Vagina (tissue), 2 donors: ENCODE results near the gene RGS19.

ENCODE experiments used
- CTCF ChIP-seq, 3 experiments: fragments of 450-650 bp in 2 of 3; fragments of 200-600 bp in 1 of 3; sonication (generic) in 1 of 3; IDR thresholded peaks; one replicate each; pipeline ENCODE4 v1.5.1; 2017 to 2019; ENCODE audit warnings: antibody characterized with exemption in 3 of 3, mild to moderate bottlenecking in 2 of 3, moderate library complexity in 2 of 3
- POLR2A ChIP-seq, 2 donors: fragments of 450-650 bp; IDR thresholded peaks; one replicate each; pipeline ENCODE4 v1.6.1; 2017; ENCODE audit warnings: antibody characterized with exemption in 2 of 2, mild to moderate bottlenecking in 2 of 2, moderate library complexity in 2 of 2
- POLR2AphosphoS5 ChIP-seq, 2 donors: sonication (generic); formaldehyde crosslinking; IDR thresholded peaks; one replicate each; pipeline ENCODE4 v1.9.0; 2017; ENCODE audit warnings: antibody characterized with exemption in 2 of 2, mild to moderate bottlenecking in 2 of 2, low read depth in 1 of 2; ENCODE audit not compliant: insufficient read depth in 1 of 2

GRCh38 chr20:64095927-64096326 is 16.6 kb upstream of the RGS19 start:
- no peak for TF ChIP-seq POLR2A (IDR thresholded peaks at IDR 0.05)
- no peak for TF ChIP-seq CTCF (IDR thresholded peaks at IDR 0.05)
- TF ChIP-seq POLR2AphosphoS5 (IDR thresholded peaks at IDR 0.05; ENCODE audit: insufficient read depth in 1 of 2, low read depth in 1 of 2) = no peak
